Endothelial cell (in vitro differentiated cells): ENCODE results near the gene RPE. TPM values are rescaled to one million over a fixed set of nuclear protein-coding genes. Genes with fewer than 3 reads are reported as not detected.

ENCODE experiments used
- DNase-seq: peaks from one replicate; pipeline ENCODE4 v3.0.0; 2021; ENCODE audit warnings: low spot score
- H3K27ac Mint-ChIP-seq: one replicate; pipeline ENCODE4 v1.8.0; 2021; ENCODE audit warnings: mixed read lengths, inconsistent platforms; ENCODE audit not compliant: unreplicated experiment
- H3K27me3 Mint-ChIP-seq: one replicate; pipeline ENCODE4 v1.8.0; 2021; ENCODE audit warnings: mild to moderate bottlenecking, moderate library complexity, mixed read lengths, inconsistent platforms; ENCODE audit not compliant: unreplicated experiment
- H3K36me3 Mint-ChIP-seq: one replicate; pipeline ENCODE4 v1.8.0; 2021; ENCODE audit warnings: mild to moderate bottlenecking, low read depth, mixed read lengths, inconsistent platforms; ENCODE audit not compliant: unreplicated experiment
- H3K4me1 Mint-ChIP-seq: one replicate; pipeline ENCODE4 v1.8.0; 2021; ENCODE audit warnings: mild to moderate bottlenecking, mixed read lengths, inconsistent platforms; ENCODE audit not compliant: unreplicated experiment
- H3K4me3 Mint-ChIP-seq: one replicate; pipeline ENCODE4 v1.8.0; 2021; ENCODE audit warnings: mild to moderate bottlenecking, mixed read lengths, inconsistent platforms; ENCODE audit not compliant: unreplicated experiment
- H3K9me3 Mint-ChIP-seq: one replicate; pipeline ENCODE4 v1.8.0; 2021; ENCODE audit warnings: mixed read lengths, inconsistent platforms; ENCODE audit not compliant: unreplicated experiment
- total RNA-seq: library from RNA; stranded (reverse); fragmentation: NEBNext Ultra II Directional; extraction: Animal tissue kit (Norgen Biotek cat#: 25700); gene quantifications from one replicate; pipeline ENCODE4 v1.2.1, GENCODE V29; 2021; ENCODE audit not compliant: unreplicated experiment
- TF ChIP-seq, protein P1 (sequence below): fragments of 200-600 bp; sonication (generic); IDR thresholded peaks from one replicate; pipeline ENCODE4 v1.5.0; 2021; ENCODE audit warnings: antibody characterized with exemption; ENCODE audit not compliant: unreplicated experiment

RPE gene
- total RNA-seq, 1 donor from 2014 or later = 41.0 TPM

- TF ChIP-seq, protein P1, sequence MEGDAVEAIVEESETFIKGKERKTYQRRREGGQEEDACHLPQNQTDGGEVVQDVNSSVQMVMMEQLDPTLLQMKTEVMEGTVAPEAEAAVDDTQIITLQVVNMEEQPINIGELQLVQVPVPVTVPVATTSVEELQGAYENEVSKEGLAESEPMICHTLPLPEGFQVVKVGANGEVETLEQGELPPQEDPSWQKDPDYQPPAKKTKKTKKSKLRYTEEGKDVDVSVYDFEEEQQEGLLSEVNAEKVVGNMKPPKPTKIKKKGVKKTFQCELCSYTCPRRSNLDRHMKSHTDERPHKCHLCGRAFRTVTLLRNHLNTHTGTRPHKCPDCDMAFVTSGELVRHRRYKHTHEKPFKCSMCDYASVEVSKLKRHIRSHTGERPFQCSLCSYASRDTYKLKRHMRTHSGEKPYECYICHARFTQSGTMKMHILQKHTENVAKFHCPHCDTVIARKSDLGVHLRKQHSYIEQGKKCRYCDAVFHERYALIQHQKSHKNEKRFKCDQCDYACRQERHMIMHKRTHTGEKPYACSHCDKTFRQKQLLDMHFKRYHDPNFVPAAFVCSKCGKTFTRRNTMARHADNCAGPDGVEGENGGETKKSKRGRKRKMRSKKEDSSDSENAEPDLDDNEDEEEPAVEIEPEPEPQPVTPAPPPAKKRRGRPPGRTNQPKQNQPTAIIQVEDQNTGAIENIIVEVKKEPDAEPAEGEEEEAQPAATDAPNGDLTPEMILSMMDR = peak; percentile 67
- no peaks in the 10 kb centered on the region for H3K27me3 Mint-ChIP-seq
- DNase-seq = peak; percentile 62
- H3K9me3 Mint-ChIP-seq = no peaks in the 10 kb centered on the region
- H3K4me1 Mint-ChIP-seq = peaks cover 3% of the 10 kb centered on the region
- H3K4me3 Mint-ChIP-seq = no peak overlapping the region
- peak overlapping the region; percentile 83 for H3K27ac Mint-ChIP-seq
- H3K36me3 Mint-ChIP-seq = no peaks in the 10 kb centered on the region
Measured at GRCh38 chr2:209960676-209961630, 41.5 kb upstream of the RPE start.

DNA sequence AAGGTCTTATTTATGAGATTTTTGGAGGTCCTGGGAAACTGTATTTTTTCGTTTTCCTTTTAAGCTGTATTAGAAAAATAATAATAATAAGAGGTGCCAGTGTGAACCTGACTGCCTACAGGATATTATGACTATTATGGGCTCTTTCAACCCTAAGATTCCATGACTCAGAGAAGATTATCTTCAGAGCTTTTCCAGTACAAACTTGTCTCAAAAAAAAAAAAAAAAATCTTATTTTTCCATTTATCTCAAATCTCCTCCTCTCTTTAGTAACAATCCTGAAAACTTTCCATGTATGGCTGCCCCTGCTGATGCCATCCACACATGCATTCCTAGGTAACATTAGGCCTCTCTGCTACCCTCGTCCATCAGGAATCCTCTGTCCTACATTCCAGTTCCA is 36.7 kb upstream of the RPE start:
- Mint-ChIP-seq H3K27ac (no peak overlapping the region), H3K4me1 (peaks cover 3% of the 10 kb centered on the region), H3K27me3 (no peaks in the 10 kb centered on the region), H3K4me3 (no peak overlapping the region), H3K9me3 (no peaks in the 10 kb centered on the region), H3K36me3 (no peaks in the 10 kb centered on the region)
- TF ChIP-seq, protein P1 = no peak
- no peak for DNase-seq

GRCh38 chr2:209969692-209970091 is 32.7 kb upstream of the RPE start:
- Mint-ChIP-seq H3K4me3 (no peak overlapping the region), H3K4me1 (no peaks in the 10 kb centered on the region), H3K9me3 (no peaks in the 10 kb centered on the region), H3K27me3 (no peaks in the 10 kb centered on the region), H3K27ac (no peak overlapping the region), H3K36me3 (no peaks in the 10 kb centered on the region)
- TF ChIP-seq, protein P1 = no peak
- DNase-seq = no peak

- Mint-ChIP-seq H3K4me3 (no peak overlapping the region), H3K4me1 (no peaks in the 10 kb centered on the region), H3K9me3 (no peaks in the 10 kb centered on the region), H3K27ac (no peak overlapping the region), H3K27me3 (no peaks in the 10 kb centered on the region), H3K36me3 (no peaks in the 10 kb centered on the region)
- DNase-seq = no peak
- TF ChIP-seq, protein P1 = no peak
Measured at GRCh38 chr2:209970271-209970670, 32.2 kb upstream of the RPE start.

GRCh38 chr2:209970711-209971110 is 31.7 kb upstream of the RPE start:
- TF ChIP-seq, protein P1 = no peak
- H3K4me3 Mint-ChIP-seq = no peak overlapping the region
- H3K4me1 Mint-ChIP-seq = no peaks in the 10 kb centered on the region
- H3K36me3 Mint-ChIP-seq = no peaks in the 10 kb centered on the region
- H3K27me3 Mint-ChIP-seq = no peaks in the 10 kb centered on the region
- no peak overlapping the region for H3K27ac Mint-ChIP-seq
- DNase-seq = no peak
- no peaks in the 10 kb centered on the region for H3K9me3 Mint-ChIP-seq
